Breast epithelium (tissue), 4 donors: ENCODE data around the gene IL25. TPM values are rescaled to one million over a fixed set of nuclear protein-coding genes. Genes with fewer than 3 reads are reported as not detected.
"Not testable (repeated sequence)": the region's sequence is repeated elsewhere in the genome, so short reads cannot be mapped to it uniquely, and the experiment has no call there.

Source experiments
- DNase-seq, 2 donors: peaks; one replicate each; pipeline ENCODE4 v3.0.0-alpha.2; 2019; ENCODE audit warnings: low spot score in 2 of 2
- H3K27ac ChIP-seq, 2 donors: fragments of 200-600 bp; sonication (generic) in 1 of 2; one replicate each; pipeline ENCODE4 v1.5.1; 2016 to 2019; ENCODE audit warnings: mild to moderate bottlenecking in 1 of 2
- H3K27me3 ChIP-seq, 2 donors: fragments of 200-600 bp; sonication (generic) in 1 of 2; one replicate each; pipeline versions ENCODE4 v1.5.1 to v1.6.0; 2017 to 2019; ENCODE audit warnings: control low read depth in 1 of 2, mild to moderate bottlenecking in 1 of 2
- H3K36me3 ChIP-seq: fragments of 200-600 bp; one replicate; pipeline ENCODE4 v1.5.1; 2019
- H3K4me1 ChIP-seq, 2 donors: fragments of 200-600 bp; sonication (generic); one replicate each; pipeline ENCODE4 v1.5.1; 2016 to 2019; ENCODE audit warnings: control low read depth in 1 of 2
- H3K4me3 ChIP-seq, 3 donors: fragments of 200-600 bp; sonication (generic); 1 replicate in 2 of 3; 2 replicates in 1 of 3; pipeline ENCODE4 v1.5.1; 2016 to 2019; ENCODE audit warnings: mild to moderate bottlenecking in 3 of 3, moderate library complexity in 2 of 3
- H3K9me3 ChIP-seq, 2 donors: fragments of 200-600 bp; sonication (generic) in 1 of 2; one replicate each; pipeline ENCODE4 v1.5.1; 2016 to 2019; ENCODE audit warnings: control low read depth in 1 of 2
- POLR2A ChIP-seq: fragments of 450-650 bp; IDR thresholded peaks from one replicate; pipeline ENCODE4 v1.6.1; 2016; ENCODE audit warnings: antibody characterized with exemption, mild to moderate bottlenecking, moderate library complexity
- POLR2AphosphoS5 ChIP-seq, 3 donors: sonication (generic); formaldehyde crosslinking; IDR thresholded peaks; one replicate each; pipeline ENCODE4 v1.6.1; 2017; ENCODE audit warnings: antibody characterized with exemption in 3 of 3
- intact Hi-C: fragments of 100-400 bp; cut with DNase I; formaldehyde crosslinking; loops from one replicate; pipeline ENCODE4 v1.15.1; 2023; ENCODE audit warnings: low total_unique reads
- total RNA-seq, 3 donors: library from RNA; depleted of rRNA; stranded (reverse); fragments of >200 nt; gene quantifications; one replicate each; pipeline ENCODE4 v1.1.0, GENCODE V29; 2016
- TF ChIP-seq, protein P1 (sequence below), 3 donors: fragments of 450-650 bp; IDR thresholded peaks; one replicate each; pipeline ENCODE4 v1.5.1; 2016 to 2017; ENCODE audit warnings: antibody characterized with exemption in 3 of 3, mild to moderate bottlenecking in 3 of 3, moderate library complexity in 3 of 3

IL25 gene
- total RNA-seq, 3 donors from 2014 or later = not detected

DNA sequence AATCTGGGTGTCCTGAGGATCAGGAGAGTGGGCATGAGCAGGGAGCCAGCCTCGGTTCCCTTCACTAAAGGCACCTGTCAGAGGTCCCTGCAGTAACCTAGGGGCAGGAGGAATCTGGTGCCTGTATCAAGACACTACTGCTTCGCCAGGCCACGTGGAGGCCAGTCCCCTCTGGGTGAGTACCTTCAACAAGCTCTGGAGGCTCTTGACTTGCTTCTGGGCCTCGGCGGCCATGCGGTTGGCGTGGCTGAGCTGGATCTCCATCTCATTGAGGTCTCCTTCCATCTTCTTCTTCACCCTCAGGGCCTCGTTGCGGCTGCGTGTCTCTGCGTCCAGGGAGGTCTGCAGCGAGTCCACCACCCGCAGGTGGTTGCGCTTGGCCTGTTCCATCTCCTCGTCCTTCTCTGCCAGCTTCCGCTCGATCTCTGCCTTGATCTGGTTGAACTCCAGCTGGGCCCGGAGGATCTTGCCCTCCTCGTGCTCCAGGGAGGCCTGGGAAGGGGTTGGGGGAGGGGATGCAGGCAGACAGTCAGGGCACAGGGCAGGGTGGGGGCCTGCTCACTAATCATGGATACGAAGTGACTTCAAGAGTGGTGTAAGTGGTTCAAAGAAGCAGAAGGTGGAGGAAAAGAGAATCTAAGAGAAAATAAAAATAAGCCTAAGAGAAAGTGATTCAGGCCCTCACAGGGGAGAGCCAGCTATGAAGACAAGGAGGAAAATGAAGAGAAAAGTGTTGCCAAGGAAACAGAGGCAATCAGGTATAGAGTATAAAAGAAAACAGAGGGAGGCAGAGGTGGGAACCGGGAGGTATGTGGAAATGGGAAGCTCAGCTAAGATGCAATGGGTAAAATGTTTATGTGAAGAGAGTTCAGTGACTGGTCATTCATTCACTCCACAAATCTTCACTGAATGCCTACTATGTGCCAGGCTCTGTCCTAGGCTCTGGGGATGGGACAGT, 43.5 kb downstream of the IL25 start:
- no peaks in the 10 kb centered on the region for H3K4me1 ChIP-seq
- no peaks in the 10 kb centered on the region for H3K9me3 ChIP-seq
- H3K4me3 ChIP-seq = no peak overlapping the region
- TF ChIP-seq POLR2A = no peak
- TF ChIP-seq, protein P1, sequence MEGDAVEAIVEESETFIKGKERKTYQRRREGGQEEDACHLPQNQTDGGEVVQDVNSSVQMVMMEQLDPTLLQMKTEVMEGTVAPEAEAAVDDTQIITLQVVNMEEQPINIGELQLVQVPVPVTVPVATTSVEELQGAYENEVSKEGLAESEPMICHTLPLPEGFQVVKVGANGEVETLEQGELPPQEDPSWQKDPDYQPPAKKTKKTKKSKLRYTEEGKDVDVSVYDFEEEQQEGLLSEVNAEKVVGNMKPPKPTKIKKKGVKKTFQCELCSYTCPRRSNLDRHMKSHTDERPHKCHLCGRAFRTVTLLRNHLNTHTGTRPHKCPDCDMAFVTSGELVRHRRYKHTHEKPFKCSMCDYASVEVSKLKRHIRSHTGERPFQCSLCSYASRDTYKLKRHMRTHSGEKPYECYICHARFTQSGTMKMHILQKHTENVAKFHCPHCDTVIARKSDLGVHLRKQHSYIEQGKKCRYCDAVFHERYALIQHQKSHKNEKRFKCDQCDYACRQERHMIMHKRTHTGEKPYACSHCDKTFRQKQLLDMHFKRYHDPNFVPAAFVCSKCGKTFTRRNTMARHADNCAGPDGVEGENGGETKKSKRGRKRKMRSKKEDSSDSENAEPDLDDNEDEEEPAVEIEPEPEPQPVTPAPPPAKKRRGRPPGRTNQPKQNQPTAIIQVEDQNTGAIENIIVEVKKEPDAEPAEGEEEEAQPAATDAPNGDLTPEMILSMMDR (IDR thresholded peaks at IDR 0.05) = no peak
- no peak for TF ChIP-seq POLR2AphosphoS5 (IDR thresholded peaks at IDR 0.05)
- intact Hi-C loops = no loop called here
- peaks cover 0 to 4% of the 10 kb centered on the region in 2 donors for H3K27me3 ChIP-seq
- H3K27ac ChIP-seq = no peak overlapping the region
- H3K36me3 ChIP-seq = no peaks in the 10 kb centered on the region
- no peak for DNase-seq

DNA sequence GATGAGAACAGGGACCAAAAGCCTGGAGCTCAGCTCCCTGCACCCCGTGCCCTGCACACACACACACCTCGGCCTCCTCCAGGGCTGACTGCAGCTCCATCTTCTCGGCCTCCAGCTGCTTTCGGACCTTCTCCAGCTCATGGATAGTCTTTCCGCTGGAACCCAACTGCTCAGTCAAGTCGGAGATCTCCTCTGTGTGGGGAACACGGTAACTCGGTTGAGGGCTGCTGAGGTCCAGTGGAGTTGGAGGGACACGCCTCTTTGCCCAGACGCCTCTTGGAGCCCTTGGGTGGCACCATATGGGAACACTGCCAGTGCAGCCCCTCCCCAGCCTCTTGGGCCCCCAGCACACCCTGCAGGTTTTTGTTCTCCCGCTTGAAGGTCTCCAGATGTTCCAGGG, 44.2 kb downstream of the IL25 start:
- no peak overlapping the region for H3K4me3 ChIP-seq
- no peaks in the 10 kb centered on the region for H3K4me1 ChIP-seq
- no peaks in the 10 kb centered on the region for H3K9me3 ChIP-seq
- H3K27ac ChIP-seq = no peak overlapping the region
- DNase-seq = no peak
- no peaks in the 10 kb centered on the region for H3K27me3 ChIP-seq
- no peak for TF ChIP-seq POLR2A
- no peak for TF ChIP-seq POLR2AphosphoS5 (IDR thresholded peaks at IDR 0.05)
- TF ChIP-seq, protein P1 (IDR thresholded peaks at IDR 0.05) = no peak
- intact Hi-C loops = no loop called here
- H3K36me3 ChIP-seq = no peaks in the 10 kb centered on the region

GRCh38 chr14:23417269-23417668, 44.7 kb downstream of the IL25 start:
- H3K27me3 ChIP-seq, H3K4me1 ChIP-seq, H3K9me3 ChIP-seq, intact Hi-C loops, H3K36me3 ChIP-seq, H3K4me3 ChIP-seq, H3K27ac ChIP-seq, DNase-seq: not testable (repeated sequence)

- intact Hi-C loops = no loop called here
- Histone ChIP-seq H3K4me1 (no peaks in the 10 kb centered on the region), H3K4me3 (no peak overlapping the region), H3K27ac (no peak overlapping the region), H3K27me3 (no peaks in the 10 kb centered on the region), H3K9me3 (no peaks in the 10 kb centered on the region), H3K36me3 (no peaks in the 10 kb centered on the region)
- DNase-seq = no peak
- TF ChIP-seq POLR2A = no peak
- TF ChIP-seq, protein P1 (IDR thresholded peaks at IDR 0.05) = no peak
- no peak for TF ChIP-seq POLR2AphosphoS5 (IDR thresholded peaks at IDR 0.05)
Observed at GRCh38 chr14:23418021-23418420, 45.4 kb downstream of the IL25 start.

DNA sequence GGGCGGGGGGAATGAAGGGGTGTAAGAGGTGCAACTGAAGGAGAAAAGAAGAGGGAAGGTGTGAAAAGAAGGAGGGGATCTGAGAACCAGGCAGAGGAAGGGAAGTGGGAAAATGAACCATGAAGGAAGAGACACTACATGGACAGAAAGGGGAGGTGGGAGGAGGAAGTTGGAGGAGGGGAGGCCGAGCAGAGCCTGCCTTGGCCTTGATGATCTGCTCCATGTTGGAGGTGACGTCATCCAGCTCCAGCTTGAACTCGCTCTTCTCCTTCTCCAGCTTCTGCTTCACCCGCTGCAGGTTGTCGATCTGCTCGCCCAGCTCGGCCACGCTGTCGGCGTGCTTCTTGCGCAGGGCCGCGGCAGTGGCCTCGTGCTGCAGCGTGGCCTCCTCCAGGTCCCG, 47.0 kb downstream of the IL25 start:
- not testable (repeated sequence) for H3K4me1 ChIP-seq

DNA sequence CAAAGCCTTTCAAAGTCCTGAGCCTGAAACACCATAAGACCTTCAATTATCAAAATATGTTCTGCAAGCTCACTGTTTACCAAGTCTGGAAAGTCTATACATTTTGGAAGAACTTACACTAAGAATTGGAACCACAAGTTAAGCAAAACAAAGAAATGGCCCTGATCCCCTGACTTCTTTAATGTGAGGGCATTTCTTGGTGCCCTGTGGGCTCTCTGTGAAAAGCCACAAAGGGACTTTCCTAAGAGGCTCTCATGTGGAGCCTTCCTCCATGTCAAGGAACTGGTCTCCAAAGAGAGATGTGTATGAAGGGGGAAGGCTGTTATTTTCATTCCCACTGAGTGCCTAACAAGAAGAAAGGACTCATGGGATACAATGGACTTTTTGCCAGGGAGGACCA, 49.0 kb downstream of the IL25 start:
- no peak overlapping the region for H3K27ac ChIP-seq
- intact Hi-C loops = no loop called here
- no peaks in the 10 kb centered on the region for H3K4me1 ChIP-seq
- no peaks in the 10 kb centered on the region for H3K9me3 ChIP-seq
- no peaks in the 10 kb centered on the region for H3K27me3 ChIP-seq
- no peaks in the 10 kb centered on the region for H3K36me3 ChIP-seq
- DNase-seq = no peak
- TF ChIP-seq, protein P1 (IDR thresholded peaks at IDR 0.05) = no peak
- no peak for TF ChIP-seq POLR2AphosphoS5 (IDR thresholded peaks at IDR 0.05)
- no peak for TF ChIP-seq POLR2A
- no peak overlapping the region for H3K4me3 ChIP-seq

More for the DNA sequence above, 47.0 kb downstream of the IL25 start:
- H3K4me3 ChIP-seq, intact Hi-C loops, H3K36me3 ChIP-seq, DNase-seq, H3K27ac ChIP-seq, H3K9me3 ChIP-seq, H3K27me3 ChIP-seq: not testable (repeated sequence)
